Left lung (tissue), 10 donors: Measurements from ENCODE around the gene VEPH1. TPM values are rescaled to one million over a fixed set of nuclear protein-coding genes. Genes with fewer than 3 reads are reported as not detected.

Experiments used
- ATAC-seq: fragments of 200-7000 bp; cut with Tn5 transposase; one replicate; pipeline ENCODE4 v1.9.1; 2020; ENCODE audit warnings: moderate library complexity
- DNase-seq, 4 donors: peaks; one replicate each; pipeline ENCODE4 v3.0.0-alpha.2; 2013 to 2020
- H3K27ac ChIP-seq, 2 donors: fragments of 200-600 bp; sonication (generic) in 1 of 2; one replicate each; pipeline versions ENCODE4 v1.5.0 to v1.8.0; 2020 to 2021
- H3K27me3 ChIP-seq, 2 donors: fragments of 200-600 bp; sonication (generic) in 1 of 2; one replicate each; pipeline versions ENCODE4 v1.5.0 to v1.8.0; 2020 to 2021
- H3K36me3 ChIP-seq, 2 donors: fragments of 200-600 bp; sonication (generic) in 1 of 2; one replicate each; pipeline versions ENCODE4 v1.5.0 to v1.8.0; 2020 to 2021
- H3K4me1 ChIP-seq, 2 donors: fragments of 200-600 bp; one replicate each; pipeline ENCODE4 v1.8.0; 2021
- H3K4me3 ChIP-seq, 2 donors: fragments of 200-600 bp; sonication (generic) in 1 of 2; one replicate each; pipeline versions ENCODE4 v1.5.0 to v1.8.0; 2020 to 2021; ENCODE audit warnings: mild to moderate bottlenecking in 1 of 2
- H3K9me3 ChIP-seq, 2 donors: fragments of 200-600 bp; sonication (generic) in 1 of 2; one replicate each; pipeline versions ENCODE4 v1.5.0 to v1.8.0; 2020 to 2021
- intact Hi-C, 2 donors: fragments of 100-400 bp; cut with DNase I; formaldehyde crosslinking; loops; one replicate each; pipeline versions ENCODE4 v1.11.2 to v1.14.2; 2022
- polyA plus RNA-seq, 6 donors: library from polyadenylated mRNA; unstranded; fragments of 120-200 nt; gene quantifications; one replicate each; pipeline ENCODE4 v1.2.1, GENCODE V29; 2013; ENCODE audit not compliant: insufficient read length in 6 of 6
- total RNA-seq, 2 donors: library from RNA; stranded (reverse); fragmentation: NEBNext Ultra II Directional; extraction: Animal tissue kit (Norgen Biotek cat#: 25700); gene quantifications; one replicate each; pipeline ENCODE4 v1.2.1, GENCODE V29; 2021
- TF ChIP-seq, protein P1 (sequence below), 2 donors: fragments of 200-600 bp; sonication (generic) in 1 of 2; IDR thresholded peaks; one replicate each; pipeline versions ENCODE4 v1.5.0 to v1.8.0; 2021; ENCODE audit warnings: antibody characterized with exemption in 2 of 2
- donor health status: DM: no; HTN: yes; CAD: no.
- donor health status: DM: no; HTN: no; CAD: no.

Gene VEPH1
- total and polyA plus RNA-seq, 8 donors: 30.4 to 143 (median 42.6) TPM

DNA sequence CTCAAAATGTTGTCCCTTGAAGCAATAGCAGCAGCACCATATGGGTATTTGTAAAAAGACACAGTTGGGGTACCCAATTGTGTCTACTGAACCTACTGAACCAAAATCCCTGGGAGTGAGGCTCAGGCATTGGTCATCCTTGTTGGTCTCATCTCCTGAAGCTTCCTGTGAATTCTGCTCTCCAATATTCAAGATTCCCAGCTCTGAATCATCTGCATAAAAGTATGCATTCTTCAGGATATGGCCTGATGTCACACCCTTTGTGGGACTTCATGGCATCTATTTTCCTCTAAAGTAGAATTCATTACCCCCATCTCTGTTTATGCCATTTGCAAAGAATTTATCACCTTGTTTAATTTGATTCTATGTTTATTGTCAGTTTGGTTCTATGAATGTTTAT, 79.9 kb downstream of the VEPH1 start:
- Histone ChIP-seq H3K4me3 (no peak overlapping the region), H3K4me1 (no peaks in the 10 kb centered on the region), H3K36me3 (no peaks in the 10 kb centered on the region), H3K27ac (no peak overlapping the region), H3K27me3 (no peaks in the 10 kb centered on the region), H3K9me3 (no peaks in the 10 kb centered on the region)
- intact Hi-C loops: no loop called here
- ATAC-seq: no peak
- TF ChIP-seq, protein P1, sequence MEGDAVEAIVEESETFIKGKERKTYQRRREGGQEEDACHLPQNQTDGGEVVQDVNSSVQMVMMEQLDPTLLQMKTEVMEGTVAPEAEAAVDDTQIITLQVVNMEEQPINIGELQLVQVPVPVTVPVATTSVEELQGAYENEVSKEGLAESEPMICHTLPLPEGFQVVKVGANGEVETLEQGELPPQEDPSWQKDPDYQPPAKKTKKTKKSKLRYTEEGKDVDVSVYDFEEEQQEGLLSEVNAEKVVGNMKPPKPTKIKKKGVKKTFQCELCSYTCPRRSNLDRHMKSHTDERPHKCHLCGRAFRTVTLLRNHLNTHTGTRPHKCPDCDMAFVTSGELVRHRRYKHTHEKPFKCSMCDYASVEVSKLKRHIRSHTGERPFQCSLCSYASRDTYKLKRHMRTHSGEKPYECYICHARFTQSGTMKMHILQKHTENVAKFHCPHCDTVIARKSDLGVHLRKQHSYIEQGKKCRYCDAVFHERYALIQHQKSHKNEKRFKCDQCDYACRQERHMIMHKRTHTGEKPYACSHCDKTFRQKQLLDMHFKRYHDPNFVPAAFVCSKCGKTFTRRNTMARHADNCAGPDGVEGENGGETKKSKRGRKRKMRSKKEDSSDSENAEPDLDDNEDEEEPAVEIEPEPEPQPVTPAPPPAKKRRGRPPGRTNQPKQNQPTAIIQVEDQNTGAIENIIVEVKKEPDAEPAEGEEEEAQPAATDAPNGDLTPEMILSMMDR (IDR thresholded peaks at IDR 0.05): no peak
- no peak for DNase-seq

DNA sequence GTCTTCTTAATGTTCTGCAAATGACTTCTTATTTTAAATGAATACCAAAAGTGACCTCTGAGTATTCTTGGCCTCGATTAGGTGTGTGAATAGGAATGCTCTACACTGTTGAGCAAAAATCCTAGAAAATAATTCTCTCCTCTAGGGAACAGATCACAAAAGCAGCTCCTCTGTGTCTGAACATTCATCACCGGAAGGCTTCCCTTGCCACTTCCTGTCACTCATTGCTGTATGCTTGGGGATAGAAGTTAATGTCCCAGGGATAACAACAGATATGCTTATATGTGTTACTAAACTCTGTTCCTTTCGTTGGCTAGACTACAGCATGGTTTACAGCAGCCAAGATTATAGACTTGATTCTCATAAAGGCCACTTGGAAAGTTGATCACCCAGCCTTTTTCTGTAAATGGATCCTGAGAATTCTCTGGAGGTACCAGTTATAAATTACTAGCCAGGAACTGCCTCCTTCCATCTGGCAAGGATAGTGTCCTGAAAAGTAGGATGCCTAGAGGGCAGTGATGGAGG, 82.5 kb downstream of the VEPH1 start:
- no peak for ATAC-seq
- TF ChIP-seq, protein P1 (IDR thresholded peaks at IDR 0.05): no peak
- Histone ChIP-seq H3K36me3 (no peaks in the 10 kb centered on the region), H3K27me3 (no peaks in the 10 kb centered on the region), H3K9me3 (no peaks in the 10 kb centered on the region), H3K4me1 (no peaks in the 10 kb centered on the region), H3K4me3 (no peak overlapping the region), H3K27ac (no peak overlapping the region)
- intact Hi-C loops: no loop called here
- DNase-seq: no peak

DNA sequence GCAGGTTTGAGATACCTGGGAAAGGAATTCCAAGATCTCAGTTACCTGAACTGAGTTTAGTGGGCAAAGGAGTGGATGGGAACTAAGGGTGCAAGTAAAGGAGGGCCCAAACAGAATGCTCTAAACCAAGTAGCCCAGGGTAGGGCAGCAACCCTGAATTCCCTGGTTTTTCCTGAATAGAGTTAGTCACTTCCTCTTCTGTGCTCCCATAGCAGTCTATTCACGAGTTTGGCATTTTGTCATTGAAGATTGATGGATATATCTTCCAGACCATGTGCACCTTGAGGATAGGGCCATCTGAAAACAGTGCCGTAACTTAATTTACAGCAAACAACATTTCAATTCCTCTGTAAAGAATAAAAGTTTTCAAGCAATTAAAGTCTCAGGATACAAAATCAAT, 85.1 kb downstream of the VEPH1 start:
- Histone ChIP-seq H3K27me3 (no peaks in the 10 kb centered on the region), H3K9me3 (no peaks in the 10 kb centered on the region), H3K4me1 (no peaks in the 10 kb centered on the region), H3K27ac (no peak overlapping the region), H3K4me3 (no peak overlapping the region), H3K36me3 (no peaks in the 10 kb centered on the region)
- TF ChIP-seq, protein P1 (IDR thresholded peaks at IDR 0.05): no peak
- DNase-seq (no peak), ATAC-seq (no peak)
- intact Hi-C loops: no loop called here

DNA sequence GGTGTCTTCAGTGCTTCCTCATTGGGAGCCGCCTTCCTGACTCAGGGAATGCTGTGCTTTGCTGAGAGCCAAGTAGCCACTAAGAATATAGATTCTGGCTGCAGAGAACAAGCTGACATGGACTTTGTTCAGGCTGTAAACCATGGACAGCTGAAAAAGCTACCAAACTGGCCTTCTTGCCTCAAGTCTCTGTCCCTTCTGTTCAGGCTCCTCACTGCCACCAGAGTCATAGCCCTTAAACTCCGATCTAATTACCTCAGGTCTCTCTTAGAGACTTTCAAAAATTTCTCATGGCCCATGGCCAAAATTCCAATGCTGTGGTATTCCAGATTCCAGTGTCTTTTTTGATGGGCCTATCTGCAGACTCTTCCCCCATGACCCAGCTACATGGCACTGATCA, 86.0 kb downstream of the VEPH1 start:
- Histone ChIP-seq H3K4me1 (no peaks in the 10 kb centered on the region), H3K9me3 (no peaks in the 10 kb centered on the region), H3K27me3 (no peaks in the 10 kb centered on the region), H3K36me3 (no peaks in the 10 kb centered on the region), H3K4me3 (no peak overlapping the region), H3K27ac (no peak overlapping the region)
- no peak for DNase-seq
- TF ChIP-seq, protein P1 (IDR thresholded peaks at IDR 0.05): no peak
- intact Hi-C loops: no loop called here
- ATAC-seq: no peak

DNA sequence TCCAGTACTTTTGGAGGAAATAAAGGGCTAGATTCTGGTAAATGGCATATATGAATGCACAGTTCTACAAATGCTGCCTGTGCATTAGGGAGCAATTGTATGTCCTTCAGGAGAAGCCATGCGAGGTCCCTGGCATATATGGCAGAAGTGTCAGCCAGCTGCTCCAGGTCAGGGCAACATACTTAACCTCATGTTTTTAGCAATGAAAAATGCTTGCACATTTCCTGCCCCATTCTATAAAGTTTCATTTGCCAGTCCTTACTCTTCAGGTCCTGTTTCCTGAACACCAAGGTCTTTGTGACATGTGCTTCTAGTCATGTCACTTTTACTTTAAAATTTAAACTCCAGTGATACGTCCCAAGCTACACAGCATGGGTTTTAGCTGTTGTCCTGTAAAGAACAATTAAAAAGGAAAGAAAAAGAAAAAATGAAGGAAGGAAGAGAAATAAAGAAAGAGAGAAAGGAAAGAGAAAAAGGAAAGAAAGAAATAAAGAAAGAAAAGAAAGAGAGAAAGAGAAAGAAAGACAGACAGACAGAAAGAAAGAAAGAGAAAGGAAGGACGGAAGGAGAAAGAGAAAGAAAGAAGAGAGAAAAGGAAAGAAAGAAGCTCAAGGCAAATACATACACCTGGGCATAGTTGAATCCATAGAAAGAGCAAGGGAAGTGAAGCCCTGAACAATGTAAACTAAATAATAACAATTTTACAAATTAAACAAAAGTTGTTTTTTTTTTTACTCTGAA, 86.7 kb downstream of the VEPH1 start:
- Histone ChIP-seq H3K9me3 (no peaks in the 10 kb centered on the region), H3K36me3 (no peaks in the 10 kb centered on the region), H3K4me1 (no peaks in the 10 kb centered on the region), H3K27ac (no peak overlapping the region), H3K4me3 (no peak overlapping the region), H3K27me3 (no peaks in the 10 kb centered on the region)
- ATAC-seq: no peak
- TF ChIP-seq, protein P1 (IDR thresholded peaks at IDR 0.05): no peak
- intact Hi-C loops: no loop called here
- DNase-seq: no peak
